ENCODE data around the gene C1QB. TPM values are rescaled to one million over a fixed set of nuclear protein-coding genes. Genes with fewer than 3 reads are reported as not detected.

Gene C1QB
- total and polyA plus RNA-seq, 4 donors: 93.9 to 335 (median 143) TPM

DNA sequence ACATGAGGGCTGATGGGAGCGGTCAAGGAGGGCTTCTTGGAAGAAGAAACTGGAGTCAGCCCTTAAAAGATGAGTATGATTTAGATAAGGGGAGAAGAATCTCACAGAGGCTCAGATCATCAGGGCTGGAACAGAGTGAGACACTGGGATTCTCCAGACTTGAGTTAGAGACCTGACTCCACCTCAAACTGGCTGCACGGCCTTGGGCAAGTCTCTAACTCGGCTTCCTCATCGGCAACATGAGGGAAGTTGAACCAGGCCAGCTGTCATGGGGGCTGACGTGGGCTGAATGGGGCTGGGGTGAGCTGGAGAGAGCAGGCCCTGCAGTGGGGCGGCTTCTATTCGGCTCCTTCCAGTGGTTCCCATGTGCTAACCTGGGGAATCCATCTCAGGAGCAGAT lies 7.1 kb upstream of the C1QB start:
- TF ChIP-seq, protein P1, sequence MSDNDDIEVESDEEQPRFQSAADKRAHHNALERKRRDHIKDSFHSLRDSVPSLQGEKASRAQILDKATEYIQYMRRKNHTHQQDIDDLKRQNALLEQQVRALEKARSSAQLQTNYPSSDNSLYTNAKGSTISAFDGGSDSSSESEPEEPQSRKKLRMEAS (IDR thresholded peaks at IDR 0.05): no peak
- TF ChIP-seq FOXA2 (IDR thresholded peaks at IDR 0.05) (no peak), JUND (IDR thresholded peaks at IDR 0.05) (no peak), HNF4A (conservative IDR thresholded peaks at IDR 0.05) (no peak), GABPA (IDR thresholded peaks at IDR 0.05 in 1 of 2, conservative IDR thresholded peaks at IDR 0.05 in 1 of 2) (no peak), YY1 (IDR thresholded peaks at IDR 0.05) (no peak), RAD21 (IDR thresholded peaks at IDR 0.05) (no peak), EGR1 (IDR thresholded peaks at IDR 0.05; ENCODE audit: low read depth in 2 of 2) (no peak), HNF4G (IDR thresholded peaks at IDR 0.05) (no peak), FOXA1 (IDR thresholded peaks at IDR 0.05) (no peak), NR2F2 (IDR thresholded peaks at IDR 0.05) (no peak), RXRA (IDR thresholded peaks at IDR 0.05) (no peak), TAF1 (conservative IDR thresholded peaks at IDR 0.05) (no peak), SP1 (IDR thresholded peaks at IDR 0.05) (no peak)
- TF ChIP-seq, protein P2, sequence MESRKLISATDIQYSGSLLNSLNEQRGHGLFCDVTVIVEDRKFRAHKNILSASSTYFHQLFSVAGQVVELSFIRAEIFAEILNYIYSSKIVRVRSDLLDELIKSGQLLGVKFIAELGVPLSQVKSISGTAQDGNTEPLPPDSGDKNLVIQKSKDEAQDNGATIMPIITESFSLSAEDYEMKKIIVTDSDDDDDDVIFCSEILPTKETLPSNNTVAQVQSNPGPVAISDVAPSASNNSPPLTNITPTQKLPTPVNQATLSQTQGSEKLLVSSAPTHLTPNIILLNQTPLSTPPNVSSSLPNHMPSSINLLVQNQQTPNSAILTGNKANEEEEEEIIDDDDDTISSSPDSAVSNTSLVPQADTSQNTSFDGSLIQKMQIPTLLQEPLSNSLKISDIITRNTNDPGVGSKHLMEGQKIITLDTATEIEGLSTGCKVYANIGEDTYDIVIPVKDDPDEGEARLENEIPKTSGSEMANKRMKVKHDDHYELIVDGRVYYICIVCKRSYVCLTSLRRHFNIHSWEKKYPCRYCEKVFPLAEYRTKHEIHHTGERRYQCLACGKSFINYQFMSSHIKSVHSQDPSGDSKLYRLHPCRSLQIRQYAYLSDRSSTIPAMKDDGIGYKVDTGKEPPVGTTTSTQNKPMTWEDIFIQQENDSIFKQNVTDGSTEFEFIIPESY (IDR thresholded peaks at IDR 0.05): no peak
- TF ChIP-seq, protein P3, sequence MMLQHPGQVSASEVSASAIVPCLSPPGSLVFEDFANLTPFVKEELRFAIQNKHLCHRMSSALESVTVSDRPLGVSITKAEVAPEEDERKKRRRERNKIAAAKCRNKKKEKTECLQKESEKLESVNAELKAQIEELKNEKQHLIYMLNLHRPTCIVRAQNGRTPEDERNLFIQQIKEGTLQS (IDR thresholded peaks at IDR 0.05): no peak
- TF ChIP-seq, protein P4, sequence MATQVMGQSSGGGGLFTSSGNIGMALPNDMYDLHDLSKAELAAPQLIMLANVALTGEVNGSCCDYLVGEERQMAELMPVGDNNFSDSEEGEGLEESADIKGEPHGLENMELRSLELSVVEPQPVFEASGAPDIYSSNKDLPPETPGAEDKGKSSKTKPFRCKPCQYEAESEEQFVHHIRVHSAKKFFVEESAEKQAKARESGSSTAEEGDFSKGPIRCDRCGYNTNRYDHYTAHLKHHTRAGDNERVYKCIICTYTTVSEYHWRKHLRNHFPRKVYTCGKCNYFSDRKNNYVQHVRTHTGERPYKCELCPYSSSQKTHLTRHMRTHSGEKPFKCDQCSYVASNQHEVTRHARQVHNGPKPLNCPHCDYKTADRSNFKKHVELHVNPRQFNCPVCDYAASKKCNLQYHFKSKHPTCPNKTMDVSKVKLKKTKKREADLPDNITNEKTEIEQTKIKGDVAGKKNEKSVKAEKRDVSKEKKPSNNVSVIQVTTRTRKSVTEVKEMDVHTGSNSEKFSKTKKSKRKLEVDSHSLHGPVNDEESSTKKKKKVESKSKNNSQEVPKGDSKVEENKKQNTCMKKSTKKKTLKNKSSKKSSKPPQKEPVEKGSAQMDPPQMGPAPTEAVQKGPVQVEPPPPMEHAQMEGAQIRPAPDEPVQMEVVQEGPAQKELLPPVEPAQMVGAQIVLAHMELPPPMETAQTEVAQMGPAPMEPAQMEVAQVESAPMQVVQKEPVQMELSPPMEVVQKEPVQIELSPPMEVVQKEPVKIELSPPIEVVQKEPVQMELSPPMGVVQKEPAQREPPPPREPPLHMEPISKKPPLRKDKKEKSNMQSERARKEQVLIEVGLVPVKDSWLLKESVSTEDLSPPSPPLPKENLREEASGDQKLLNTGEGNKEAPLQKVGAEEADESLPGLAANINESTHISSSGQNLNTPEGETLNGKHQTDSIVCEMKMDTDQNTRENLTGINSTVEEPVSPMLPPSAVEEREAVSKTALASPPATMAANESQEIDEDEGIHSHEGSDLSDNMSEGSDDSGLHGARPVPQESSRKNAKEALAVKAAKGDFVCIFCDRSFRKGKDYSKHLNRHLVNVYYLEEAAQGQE (IDR thresholded peaks at IDR 0.05): no peak
- TF ChIP-seq, protein P5, sequence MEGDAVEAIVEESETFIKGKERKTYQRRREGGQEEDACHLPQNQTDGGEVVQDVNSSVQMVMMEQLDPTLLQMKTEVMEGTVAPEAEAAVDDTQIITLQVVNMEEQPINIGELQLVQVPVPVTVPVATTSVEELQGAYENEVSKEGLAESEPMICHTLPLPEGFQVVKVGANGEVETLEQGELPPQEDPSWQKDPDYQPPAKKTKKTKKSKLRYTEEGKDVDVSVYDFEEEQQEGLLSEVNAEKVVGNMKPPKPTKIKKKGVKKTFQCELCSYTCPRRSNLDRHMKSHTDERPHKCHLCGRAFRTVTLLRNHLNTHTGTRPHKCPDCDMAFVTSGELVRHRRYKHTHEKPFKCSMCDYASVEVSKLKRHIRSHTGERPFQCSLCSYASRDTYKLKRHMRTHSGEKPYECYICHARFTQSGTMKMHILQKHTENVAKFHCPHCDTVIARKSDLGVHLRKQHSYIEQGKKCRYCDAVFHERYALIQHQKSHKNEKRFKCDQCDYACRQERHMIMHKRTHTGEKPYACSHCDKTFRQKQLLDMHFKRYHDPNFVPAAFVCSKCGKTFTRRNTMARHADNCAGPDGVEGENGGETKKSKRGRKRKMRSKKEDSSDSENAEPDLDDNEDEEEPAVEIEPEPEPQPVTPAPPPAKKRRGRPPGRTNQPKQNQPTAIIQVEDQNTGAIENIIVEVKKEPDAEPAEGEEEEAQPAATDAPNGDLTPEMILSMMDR (IDR thresholded peaks at IDR 0.05; ENCODE audit: low read depth, low read length, missing input control): no peak
- Histone ChIP-seq H3K9ac (ENCODE audit: low read depth in 1 of 2, low read length in 2 of 2) (no peak overlapping the region), H3K36me3 (ENCODE audit: control insufficient read depth in 4 of 4, insufficient read depth in 3 of 4, low read depth in 1 of 4, low read length in 3 of 4) (no peaks in the 10 kb centered on the region), H3K9me3 (ENCODE audit: control insufficient read depth in 4 of 4, low read length in 3 of 4) (no peaks in the 10 kb centered on the region), H3K27ac (ENCODE audit: low read depth in 1 of 2, low read length in 2 of 2) (no peak overlapping the region), H3K27me3 (ENCODE audit: control insufficient read depth in 4 of 4, insufficient read depth in 4 of 4, low read length in 3 of 4) (no peaks in the 10 kb centered on the region), H3K4me3 (ENCODE audit: low read depth in 1 of 3, low read length in 3 of 3) (peak overlapping the region in 1 of 3 donors; percentile 6), H3K4me1 (ENCODE audit: control insufficient read depth in 4 of 4, insufficient read depth in 4 of 4, low read length in 3 of 4) (peaks cover 0 to 1% (median 0%) of the 10 kb centered on the region in 4 donors)
- DNase-seq (ENCODE audit: low spot score): no peak
- 84% methylated on average over 7 of the region's 7 CpGs for WGBS

Data from liver (tissue), 9 donors.